Adrenal gland (tissue), 12 donors: Measurements from ENCODE around the gene OIP5. TPM values are rescaled to one million over a fixed set of nuclear protein-coding genes. Genes with fewer than 3 reads are reported as not detected.

Source experiments
- DNase-seq, 7 donors: peaks; one replicate each; pipeline ENCODE4 v3.0.0-alpha.2; 2019 to 2020
- H3K27ac ChIP-seq, 5 donors: fragments of 200-600 bp; sonication (generic) in 4 of 5; 1 replicate in 3 of 5; 2 replicates in 2 of 5; pipeline versions ENCODE4 v1.5.1 to v1.8.0; 2016 to 2020; ENCODE audit warnings: mild to moderate bottlenecking in 1 of 5
- H3K27me3 ChIP-seq: fragments of 200-600 bp; 2 replicates; pipeline ENCODE4 v1.8.0; 2021
- H3K36me3 ChIP-seq, 2 donors: fragments of 200-600 bp; replicated peaks in 1 of 2; 1 replicate in 1 of 2; 2 replicates in 1 of 2; pipeline versions ENCODE4 v1.5.1 to v1.8.0; 2018 to 2022
- H3K4me1 ChIP-seq, 2 donors: fragments of 200-600 bp; replicated peaks in 1 of 2; 1 replicate in 1 of 2; 2 replicates in 1 of 2; pipeline versions ENCODE4 v1.5.1 to v1.8.0; 2018 to 2021
- H3K4me3 ChIP-seq, 4 donors: fragments of 200-600 bp; sonication (generic) in 3 of 4; one replicate each; pipeline ENCODE4 v1.5.1; 2016 to 2018
- H3K9me3 ChIP-seq, 3 donors: fragments of 200-600 bp; sonication (generic) in 1 of 3; replicated peaks in 1 of 3; 1 replicate in 2 of 3; 2 replicates in 1 of 3; pipeline versions ENCODE4 v1.5.1 to v1.8.0; 2016 to 2021
- CTCF ChIP-seq, 6 experiments: fragments of 450-650 bp in 4 of 6; fragments of 200-600 bp in 2 of 6; sonication (generic) in 1 of 6; IDR thresholded peaks; 1 replicate in 5 of 6; 2 replicates in 1 of 6; pipeline versions ENCODE4 v1.5.1 to v1.8.0; 2016 to 2021; ENCODE audit warnings: antibody characterized with exemption in 6 of 6, mild to moderate bottlenecking in 2 of 6, moderate library complexity in 1 of 6
- POLR2A ChIP-seq, 2 donors: fragments of 450-650 bp; IDR thresholded peaks; one replicate each; pipeline ENCODE4 v1.6.1; 2017; ENCODE audit warnings: antibody characterized with exemption in 2 of 2, mild to moderate bottlenecking in 2 of 2, moderate library complexity in 1 of 2
- WGBS, 4 donors: extraction: QIAGEN DNeasy Blood & Tissue Kit in 2 of 4; methylation state at CpG; one replicate each; pipeline versions ENCODE4 v1.1.5 to v1.1.7; 2013 to 2017; 5-methylcytosine and 5-hydroxymethylcytosine counted together
- intact Hi-C, 2 donors: fragments of 100-400 bp; cut with DNase I; formaldehyde crosslinking; loops; one replicate each; pipeline versions ENCODE4 v1.14.1 to v1.15.0; 2022 to 2023
- polyA plus RNA-seq, 3 donors: library from polyadenylated mRNA; stranded (reverse); fragments of 200-250 nt in 2 of 3; fragments of 350-450 nt in 1 of 3; fragmentation: Illumina TruSeq in 1 of 3; extraction: RNeasy Lipid Tissue Mini Kit (QIAGEN cat#74804) in 1 of 3; gene quantifications; one replicate each; pipeline ENCODE4 v1.2.3, GENCODE V29; 2013 to 2014
- total RNA-seq, 9 donors: library from RNA; depleted of rRNA in 4 of 9; stranded (reverse); fragments of >200 nt in 4 of 9; fragments of 120-200 nt in 1 of 9; fragmentation: NEBNext Ultra II Directional in 1 of 9; extraction: Animal tissue kit (Norgen Biotek cat#: 25700) in 1 of 9; gene quantifications; one replicate each; pipeline versions ENCODE4 v1.1.0 to v1.2.4, GENCODE V29; 2013 to 2023
- donor health status: healthy with polysubstance abuse.
- donor health status: Bipolar disorder and iron deficiency.
- donor health status: DM: yes; HTN: yes; CAD: no.
- donor health status: DM: no; HTN: no; CAD: no.
- donor health status: DM: no; HTN: no; CAD: no.
- donor health status: DM: yes; HTN: yes; CAD: no.

The OIP5 gene
- total and polyA plus RNA-seq, 12 donors: 0.28 to 8.2 (median 2.2) TPM

- intact Hi-C loops: no loop called here
- TF ChIP-seq POLR2A (IDR thresholded peaks at IDR 0.05) (no peak), CTCF (IDR thresholded peaks at IDR 0.05) (no peak)
- Histone ChIP-seq H3K36me3 (no peaks in the 10 kb centered on the region), H3K27me3 (no peaks in the 10 kb centered on the region), H3K27ac (no peak overlapping the region), H3K4me3 (no peak overlapping the region), H3K4me1 (peaks cover 19 to 24% of the 10 kb centered on the region in 2 donors), H3K9me3 (no peaks in the 10 kb centered on the region)
- 83 to 90% (median 89%) methylated on average over 10 of the region's 10 CpGs for WGBS, 4 donors
- no peak for DNase-seq
Observed at GRCh38 chr15:41354371-41354770, 22.0 kb upstream of the OIP5 start.

GRCh38 chr15:41350057-41350717 lies 17.8 kb upstream of the OIP5 start:
- H3K27me3 ChIP-seq: no peaks in the 10 kb centered on the region
- TF ChIP-seq POLR2A (IDR thresholded peaks at IDR 0.05) (peak in 1 of 2 donors; percentile 73), CTCF (IDR thresholded peaks at IDR 0.05) (no peak)
- H3K4me3 ChIP-seq: peak overlapping the region in 1 of 4 donors; percentile 31
- H3K4me1 ChIP-seq: peaks cover 26 to 28% of the 10 kb centered on the region in 2 donors
- intact Hi-C loops: no loop called here
- peak overlapping the region; percentile 66 to 91 (median 90) for H3K27ac ChIP-seq
- no peaks in the 10 kb centered on the region for H3K36me3 ChIP-seq
- peak; percentile 37 to 68 (median 52) for DNase-seq
- H3K9me3 ChIP-seq: no peaks in the 10 kb centered on the region
- 39 to 48% (median 43%) methylated on average over 10 of the region's 10 CpGs for WGBS, 4 donors

GRCh38 chr15:41347236-41347635 lies 14.8 kb upstream of the OIP5 start:
- intact Hi-C loops: no loop called here
- H3K36me3 ChIP-seq: no peaks in the 10 kb centered on the region
- no peaks in the 10 kb centered on the region for H3K27me3 ChIP-seq
- no peak for DNase-seq
- no peak for TF ChIP-seq CTCF (IDR thresholded peaks at IDR 0.05)
- TF ChIP-seq POLR2A (IDR thresholded peaks at IDR 0.05): no peak
- no peak overlapping the region for H3K4me3 ChIP-seq
- no peak overlapping the region for H3K27ac ChIP-seq
- no peaks in the 10 kb centered on the region for H3K9me3 ChIP-seq
- 91 to 98% (median 92%) methylated on average over 3 to 5 of the region's 5 CpGs for WGBS, 4 donors
- peaks cover 23 to 26% of the 10 kb centered on the region in 2 donors for H3K4me1 ChIP-seq

- H3K9me3 ChIP-seq: no peaks in the 10 kb centered on the region
- no peak for DNase-seq
- no peaks in the 10 kb centered on the region for H3K36me3 ChIP-seq
- 62 to 93% (median 84%) methylated on average over 4 of the region's 4 CpGs for whole genome bisulfite sequencing, 4 donors
- H3K27me3 ChIP-seq: no peaks in the 10 kb centered on the region
- no peaks in the 10 kb centered on the region for H3K4me1 ChIP-seq
- TF ChIP-seq CTCF (IDR thresholded peaks at IDR 0.05) (no peak), POLR2A (IDR thresholded peaks at IDR 0.05) (no peak)
- intact Hi-C loops: no loop called here
- H3K4me3 ChIP-seq: no peak overlapping the region
- no peak overlapping the region for H3K27ac ChIP-seq
Observed at GRCh38 chr15:41341519-41341918, 9.1 kb upstream of the OIP5 start.
